ENCODE results near the gene ALK. TPM values are rescaled to one million over a fixed set of nuclear protein-coding genes. Genes with fewer than 3 reads are reported as not detected.

ALK gene
- polyA plus RNA-seq, 2 of the 4 experiments (the other 2 are of a cell fraction) = not detected

DNA sequence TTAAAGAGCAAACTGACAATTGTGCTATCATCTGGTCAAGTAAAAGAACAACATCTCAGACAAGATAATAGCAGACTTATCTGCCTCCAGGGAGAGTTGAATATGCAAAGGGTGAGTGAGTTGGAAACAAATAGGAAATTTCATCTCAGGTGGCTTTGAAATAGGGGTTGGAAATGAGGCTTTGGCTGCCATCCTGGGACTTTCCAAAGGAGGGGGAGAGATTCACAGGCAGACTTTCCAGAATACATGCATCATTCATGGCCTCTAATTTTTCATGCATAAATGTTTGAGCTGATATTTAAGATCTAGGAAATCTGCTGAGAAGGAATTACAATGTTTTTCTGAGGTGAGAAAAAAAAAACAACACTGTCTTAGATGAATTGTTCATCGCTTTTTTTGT lies 300.5 kb downstream of the ALK start:
- Histone ChIP-seq H3K4me2 (no peak overlapping the region), H3K4me3 (no peak overlapping the region), H3K4me1 (no peaks in the 10 kb centered on the region), H3K9me3 (no peaks in the 10 kb centered on the region), H3K27ac (no peak overlapping the region)
- TF ChIP-seq SREBF2 (IDR thresholded peaks at IDR 0.05) (no peak), NR3C1 (IDR thresholded peaks at IDR 0.05) (no peak), GATA3 (IDR thresholded peaks at IDR 0.05; ENCODE audit: borderline replicate concordance) (no peak), CTCF (IDR thresholded peaks at IDR 0.05) (no peak), PHF8 (IDR thresholded peaks at IDR 0.05; ENCODE audit: borderline replicate concordance, low read depth) (no peak), NPAS2 (CRISPR knock-in tag; IDR thresholded peaks at IDR 0.05; ENCODE audit: borderline replicate concordance) (no peak), FOSL2 (IDR thresholded peaks at IDR 0.05) (no peak), FOSL2 (CRISPR knock-in tag; IDR thresholded peaks at IDR 0.05) (no peak), ESRRA (IDR thresholded peaks at IDR 0.05; ENCODE audit: borderline replicate concordance, low read length) (no peak), ZSCAN20 (CRISPR knock-in tag; IDR thresholded peaks at IDR 0.05) (no peak), KDM1A (IDR thresholded peaks at IDR 0.05; ENCODE audit: low read depth) (no peak), SMC3 (IDR thresholded peaks at IDR 0.05) (no peak), TP53 (CRISPR knock-in tag; IDR thresholded peaks at IDR 0.05) (no peak), EHMT2 (IDR thresholded peaks at IDR 0.05; ENCODE audit: low read depth) (no peak), CEBPB (IDR thresholded peaks at IDR 0.05) (no peak), POLR2A (IDR thresholded peaks at IDR 0.05; ENCODE audit: low read length) (no peak), MYC (IDR thresholded peaks at IDR 0.05; ENCODE audit: borderline replicate concordance, low read length) (no peak), HDAC2 (IDR thresholded peaks at IDR 0.05) (no peak), TFCP2L1 (CRISPR knock-in tag; IDR thresholded peaks at IDR 0.05) (no peak)
- TF ChIP-seq, protein P1, sequence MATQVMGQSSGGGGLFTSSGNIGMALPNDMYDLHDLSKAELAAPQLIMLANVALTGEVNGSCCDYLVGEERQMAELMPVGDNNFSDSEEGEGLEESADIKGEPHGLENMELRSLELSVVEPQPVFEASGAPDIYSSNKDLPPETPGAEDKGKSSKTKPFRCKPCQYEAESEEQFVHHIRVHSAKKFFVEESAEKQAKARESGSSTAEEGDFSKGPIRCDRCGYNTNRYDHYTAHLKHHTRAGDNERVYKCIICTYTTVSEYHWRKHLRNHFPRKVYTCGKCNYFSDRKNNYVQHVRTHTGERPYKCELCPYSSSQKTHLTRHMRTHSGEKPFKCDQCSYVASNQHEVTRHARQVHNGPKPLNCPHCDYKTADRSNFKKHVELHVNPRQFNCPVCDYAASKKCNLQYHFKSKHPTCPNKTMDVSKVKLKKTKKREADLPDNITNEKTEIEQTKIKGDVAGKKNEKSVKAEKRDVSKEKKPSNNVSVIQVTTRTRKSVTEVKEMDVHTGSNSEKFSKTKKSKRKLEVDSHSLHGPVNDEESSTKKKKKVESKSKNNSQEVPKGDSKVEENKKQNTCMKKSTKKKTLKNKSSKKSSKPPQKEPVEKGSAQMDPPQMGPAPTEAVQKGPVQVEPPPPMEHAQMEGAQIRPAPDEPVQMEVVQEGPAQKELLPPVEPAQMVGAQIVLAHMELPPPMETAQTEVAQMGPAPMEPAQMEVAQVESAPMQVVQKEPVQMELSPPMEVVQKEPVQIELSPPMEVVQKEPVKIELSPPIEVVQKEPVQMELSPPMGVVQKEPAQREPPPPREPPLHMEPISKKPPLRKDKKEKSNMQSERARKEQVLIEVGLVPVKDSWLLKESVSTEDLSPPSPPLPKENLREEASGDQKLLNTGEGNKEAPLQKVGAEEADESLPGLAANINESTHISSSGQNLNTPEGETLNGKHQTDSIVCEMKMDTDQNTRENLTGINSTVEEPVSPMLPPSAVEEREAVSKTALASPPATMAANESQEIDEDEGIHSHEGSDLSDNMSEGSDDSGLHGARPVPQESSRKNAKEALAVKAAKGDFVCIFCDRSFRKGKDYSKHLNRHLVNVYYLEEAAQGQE (IDR thresholded peaks at IDR 0.05) = no peak
- TF ChIP-seq, protein P2, sequence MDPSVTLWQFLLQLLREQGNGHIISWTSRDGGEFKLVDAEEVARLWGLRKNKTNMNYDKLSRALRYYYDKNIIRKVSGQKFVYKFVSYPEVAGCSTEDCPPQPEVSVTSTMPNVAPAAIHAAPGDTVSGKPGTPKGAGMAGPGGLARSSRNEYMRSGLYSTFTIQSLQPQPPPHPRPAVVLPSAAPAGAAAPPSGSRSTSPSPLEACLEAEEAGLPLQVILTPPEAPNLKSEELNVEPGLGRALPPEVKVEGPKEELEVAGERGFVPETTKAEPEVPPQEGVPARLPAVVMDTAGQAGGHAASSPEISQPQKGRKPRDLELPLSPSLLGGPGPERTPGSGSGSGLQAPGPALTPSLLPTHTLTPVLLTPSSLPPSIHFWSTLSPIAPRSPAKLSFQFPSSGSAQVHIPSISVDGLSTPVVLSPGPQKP (IDR thresholded peaks at IDR 0.05; ENCODE audit: low read depth, low read length) = no peak
- POLR2A ChIA-PET = no interaction called here
- DNase-seq (ENCODE audit: low read depth in 1 of 2, low spot score in 1 of 2) = no peak
- CTCF ChIA-PET = no interaction called here
- 2% methylated on average over 1 of the region's 1 CpG for WGBS (ENCODE audit: missing lambda C conversion rate)
- FAIRE-seq = no peak
- ATAC-seq = no peak

DNA sequence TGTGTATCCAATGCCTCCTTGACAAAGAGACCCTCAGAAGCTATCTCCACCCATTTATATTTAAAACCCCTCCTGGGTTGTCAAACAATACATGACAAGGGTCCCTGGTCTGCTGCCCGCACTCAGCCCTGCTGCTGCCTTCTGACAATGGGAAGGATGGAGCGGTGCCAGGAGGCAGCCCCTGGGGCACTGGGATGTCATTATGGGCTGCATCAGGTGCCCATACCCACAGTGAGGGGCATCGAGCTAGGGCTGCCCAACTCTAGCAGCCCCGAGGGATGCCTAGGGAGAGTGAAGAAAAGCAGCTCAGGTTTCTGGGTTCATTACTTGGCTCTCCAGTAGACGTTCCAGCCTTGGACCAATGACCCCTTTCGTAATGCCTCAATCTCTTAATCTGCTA lies 301.7 kb downstream of the ALK start:
- Histone ChIP-seq H3K9me3 (no peaks in the 10 kb centered on the region), H3K4me2 (no peak overlapping the region), H3K4me1 (no peaks in the 10 kb centered on the region), H3K4me3 (no peak overlapping the region), H3K27ac (no peak overlapping the region)
- no peak for TF ChIP-seq CEBPB (IDR thresholded peaks at IDR 0.05)
- TF ChIP-seq USF2 (IDR thresholded peaks at IDR 0.05) = no peak
- no peak for TF ChIP-seq RNF2 (IDR thresholded peaks at IDR 0.05; ENCODE audit: borderline replicate concordance, low read depth)
- TF ChIP-seq PBX3 (IDR thresholded peaks at IDR 0.05) = no peak
- no peak for TF ChIP-seq EP300 (IDR thresholded peaks at IDR 0.05)
- TF ChIP-seq CHD4 (IDR thresholded peaks at IDR 0.05; ENCODE audit: borderline replicate concordance) = no peak
- TF ChIP-seq ZNF302 (CRISPR knock-in tag; IDR thresholded peaks at IDR 0.05) = no peak
- TF ChIP-seq, protein P3, sequence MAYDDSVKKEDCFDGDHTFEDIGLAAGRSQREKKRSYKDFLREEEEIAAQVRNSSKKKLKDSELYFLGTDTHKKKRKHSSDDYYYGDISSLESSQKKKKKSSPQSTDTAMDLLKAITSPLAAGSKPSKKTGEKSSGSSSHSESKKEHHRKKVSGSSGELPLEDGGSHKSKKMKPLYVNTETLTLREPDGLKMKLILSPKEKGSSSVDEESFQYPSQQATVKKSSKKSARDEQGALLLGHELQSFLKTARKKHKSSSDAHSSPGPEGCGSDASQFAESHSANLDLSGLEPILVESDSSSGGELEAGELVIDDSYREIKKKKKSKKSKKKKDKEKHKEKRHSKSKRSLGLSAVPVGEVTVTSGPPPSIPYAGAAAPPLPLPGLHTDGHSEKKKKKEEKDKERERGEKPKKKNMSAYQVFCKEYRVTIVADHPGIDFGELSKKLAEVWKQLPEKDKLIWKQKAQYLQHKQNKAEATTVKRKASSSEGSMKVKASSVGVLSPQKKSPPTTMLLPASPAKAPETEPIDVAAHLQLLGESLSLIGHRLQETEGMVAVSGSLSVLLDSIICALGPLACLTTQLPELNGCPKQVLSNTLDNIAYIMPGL (CRISPR knock-in tag; IDR thresholded peaks at IDR 0.05; ENCODE audit: borderline replicate concordance) = no peak
- no peak for TF ChIP-seq GATA3 (IDR thresholded peaks at IDR 0.05; ENCODE audit: borderline replicate concordance)
- TF ChIP-seq CBX8 (IDR thresholded peaks at IDR 0.05) = no peak
- TF ChIP-seq KDM5A (IDR thresholded peaks at IDR 0.05) = no peak
- no peak for TF ChIP-seq SMC3 (IDR thresholded peaks at IDR 0.05)
- no peak for TF ChIP-seq SREBF2 (IDR thresholded peaks at IDR 0.05)
- DNase-seq (ENCODE audit: low read depth in 1 of 2, low spot score in 1 of 2) (no peak), FAIRE-seq (no peak), ATAC-seq (no peak)
- ChIA-PET POLR2A (no interaction called here), CTCF (no interaction called here)
- 21% methylated on average over 6 of the region's 6 CpGs for WGBS (ENCODE audit: missing lambda C conversion rate)

All from A549 (cell line).